HFFc6 (cell line): ENCODE measurements around the gene ZNF222. TPM values are rescaled to one million over a fixed set of nuclear protein-coding genes. Genes with fewer than 3 reads are reported as not detected.
A peak's percentile ranks its signal among the peaks of the same experiment; 100 is the strongest.

ENCODE experiments used
- DNase-seq: peaks from one replicate; pipeline ENCODE4 v3.0.0-alpha.2; 2018
- H3K27ac Mint-ChIP-seq: 2 replicates; pipeline ENCODE4 v1.8.0; 2020; ENCODE audit warnings: mild to moderate bottlenecking, mixed read lengths
- H3K27me3 Mint-ChIP-seq: 2 replicates; pipeline ENCODE4 v1.8.0; 2021; ENCODE audit warnings: mild to moderate bottlenecking, moderate library complexity, mixed read lengths; ENCODE audit not compliant: insufficient read depth
- H3K36me3 Mint-ChIP-seq: 2 replicates; pipeline ENCODE4 v1.8.0; 2021; ENCODE audit warnings: low read depth, mixed read lengths
- H3K4me1 Mint-ChIP-seq: 2 replicates; pipeline ENCODE4 v1.8.0; 2020; ENCODE audit warnings: low read depth, mixed read lengths
- H3K4me3 Mint-ChIP-seq: 2 replicates; pipeline ENCODE4 v1.8.0; 2020; ENCODE audit warnings: mild to moderate bottlenecking, moderate library complexity, mixed read lengths
- H3K9me3 Mint-ChIP-seq: 2 replicates; pipeline ENCODE4 v1.8.0; 2020; ENCODE audit warnings: mild to moderate bottlenecking, mixed read lengths
- total RNA-seq, 6 experiments: library from RNA; stranded (reverse); fragmentation: NEBNext Ultra II Directional; extraction: Animal tissue kit (Norgen Biotek cat#: 25700); gene quantifications; 2 replicates in 1 of 6; 3 replicates in 5 of 6; pipeline ENCODE4 v1.2.3, GENCODE V29; 2021
- TF ChIP-seq, protein P1 (sequence below): fragments of 200-600 bp; sonication (generic); IDR thresholded peaks from 2 replicates; pipeline ENCODE4 v1.5.0; 2021; ENCODE audit warnings: antibody characterized with exemption, mild to moderate bottlenecking

Gene ZNF222
- total RNA-seq, 6 experiments from 2014 or later, result 2.4 to 5.1 (median 3.6) TPM

DNA sequence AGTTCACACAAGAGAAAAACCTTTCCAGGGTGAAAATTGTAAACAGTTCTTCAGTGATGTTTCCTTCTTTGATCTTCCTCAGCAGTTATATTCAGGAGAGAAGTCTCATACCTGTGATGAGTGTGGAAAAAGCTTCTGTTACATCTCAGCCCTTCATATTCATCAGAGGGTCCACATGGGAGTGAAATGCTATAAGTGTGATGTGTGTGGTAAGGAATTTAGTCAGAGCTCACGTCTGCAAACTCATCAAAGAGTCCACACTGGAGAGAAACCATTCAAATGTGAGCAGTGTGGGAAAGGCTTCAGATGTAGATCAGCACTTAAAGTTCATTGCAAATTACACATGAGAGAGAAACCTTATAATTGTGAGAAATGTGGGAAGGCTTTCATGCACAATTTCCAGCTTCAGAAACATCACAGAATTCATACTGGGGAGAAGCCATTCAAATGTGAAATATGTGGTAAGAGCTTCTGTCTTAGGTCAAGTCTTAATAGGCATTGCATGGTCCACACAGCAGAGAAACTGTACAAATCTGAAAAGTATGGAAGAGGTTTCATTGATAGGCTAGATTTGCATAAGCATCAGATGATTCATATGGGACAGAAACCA lies 6.9 kb downstream of the ZNF222 start:
- H3K4me3 Mint-ChIP-seq, result no peak overlapping the region
- H3K27me3 Mint-ChIP-seq, result peaks cover 2% of the 10 kb centered on the region
- no peaks in the 10 kb centered on the region for H3K4me1 Mint-ChIP-seq
- no peak for DNase-seq
- H3K9me3 Mint-ChIP-seq, result peaks cover 68% of the 10 kb centered on the region
- peaks cover 71% of the 10 kb centered on the region for H3K36me3 Mint-ChIP-seq
- TF ChIP-seq, protein P1, sequence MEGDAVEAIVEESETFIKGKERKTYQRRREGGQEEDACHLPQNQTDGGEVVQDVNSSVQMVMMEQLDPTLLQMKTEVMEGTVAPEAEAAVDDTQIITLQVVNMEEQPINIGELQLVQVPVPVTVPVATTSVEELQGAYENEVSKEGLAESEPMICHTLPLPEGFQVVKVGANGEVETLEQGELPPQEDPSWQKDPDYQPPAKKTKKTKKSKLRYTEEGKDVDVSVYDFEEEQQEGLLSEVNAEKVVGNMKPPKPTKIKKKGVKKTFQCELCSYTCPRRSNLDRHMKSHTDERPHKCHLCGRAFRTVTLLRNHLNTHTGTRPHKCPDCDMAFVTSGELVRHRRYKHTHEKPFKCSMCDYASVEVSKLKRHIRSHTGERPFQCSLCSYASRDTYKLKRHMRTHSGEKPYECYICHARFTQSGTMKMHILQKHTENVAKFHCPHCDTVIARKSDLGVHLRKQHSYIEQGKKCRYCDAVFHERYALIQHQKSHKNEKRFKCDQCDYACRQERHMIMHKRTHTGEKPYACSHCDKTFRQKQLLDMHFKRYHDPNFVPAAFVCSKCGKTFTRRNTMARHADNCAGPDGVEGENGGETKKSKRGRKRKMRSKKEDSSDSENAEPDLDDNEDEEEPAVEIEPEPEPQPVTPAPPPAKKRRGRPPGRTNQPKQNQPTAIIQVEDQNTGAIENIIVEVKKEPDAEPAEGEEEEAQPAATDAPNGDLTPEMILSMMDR, result no peak
- no peak overlapping the region for H3K27ac Mint-ChIP-seq

DNA sequence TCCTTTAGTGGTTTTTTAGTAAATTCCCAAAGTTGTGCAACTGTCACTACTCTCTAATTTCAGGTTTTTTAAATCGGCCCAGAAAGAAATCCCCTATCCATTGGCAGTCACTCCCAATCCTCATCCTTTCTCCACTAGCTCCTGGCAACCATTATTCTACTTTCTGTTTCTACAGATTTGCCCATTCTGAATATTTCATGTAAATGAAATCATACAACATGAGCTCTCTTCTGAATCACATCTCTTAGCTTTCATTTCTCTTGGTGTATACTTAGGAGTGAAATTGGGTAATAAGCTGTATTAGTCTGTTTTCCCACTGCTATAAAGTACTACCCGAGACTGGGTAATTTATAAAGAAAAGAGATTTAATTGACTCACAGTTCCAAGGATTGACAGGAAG lies 17.0 kb downstream of the ZNF222 start:
- Mint-ChIP-seq H3K4me3 (no peak overlapping the region), H3K27me3 (no peaks in the 10 kb centered on the region; the same call in none of the 2 replicates), H3K36me3 (no peaks in the 10 kb centered on the region), H3K4me1 (no peaks in the 10 kb centered on the region), H3K9me3 (peaks cover 12% of the 10 kb centered on the region), H3K27ac (no peak overlapping the region)
- TF ChIP-seq, protein P1, result no peak
- no peak for DNase-seq

DNA sequence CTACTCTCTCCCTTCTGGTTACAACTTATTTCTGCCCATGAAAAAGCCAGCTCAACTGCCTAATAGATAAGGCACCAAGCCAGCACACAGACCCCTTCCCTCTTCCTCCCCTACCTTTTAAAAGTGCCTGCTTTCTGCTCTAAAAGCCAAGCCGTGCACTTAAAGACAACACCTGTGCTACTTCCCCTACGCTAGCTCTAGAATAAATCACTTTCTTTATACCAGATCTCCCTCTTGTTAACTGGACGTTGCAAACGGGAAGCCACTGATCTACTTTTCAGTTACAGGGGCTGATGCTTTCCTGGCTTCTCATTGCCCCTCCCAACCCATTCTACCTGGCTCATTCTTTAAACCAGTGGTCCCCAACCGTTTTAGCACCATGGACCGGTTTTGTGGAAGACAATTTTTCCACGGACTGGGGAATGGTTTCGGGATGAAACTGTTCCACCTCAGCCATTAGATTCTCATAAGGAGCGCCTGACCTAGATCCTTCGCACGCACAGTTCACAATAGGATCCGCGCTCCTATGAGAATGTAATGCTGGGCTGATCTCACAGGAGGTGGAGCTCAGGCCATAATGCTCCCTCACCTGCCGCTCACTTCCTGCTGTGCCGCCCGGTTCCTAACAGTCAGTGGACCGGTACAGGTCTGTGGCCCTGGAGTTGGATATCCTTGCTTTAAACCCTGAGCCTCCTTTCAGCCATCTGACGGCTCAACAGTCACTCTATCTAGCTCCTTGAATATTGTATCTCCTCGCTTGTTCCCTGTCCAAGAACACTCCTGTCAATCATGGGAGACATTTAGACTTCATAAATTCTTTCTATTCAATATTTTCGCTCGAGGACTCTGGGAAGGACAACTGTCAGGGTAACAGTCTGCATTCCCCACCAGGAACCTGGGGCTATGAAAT lies 25.8 kb downstream of the ZNF222 start:
- Mint-ChIP-seq H3K4me1 (peaks cover 19% of the 10 kb centered on the region), H3K36me3 (peaks cover 19% of the 10 kb centered on the region), H3K27me3 (peaks cover 5% of the 10 kb centered on the region), H3K9me3 (no peaks in the 10 kb centered on the region; the same call in 1 of the 2 replicates), H3K27ac (0 out of 2 replicates have a peak overlapping the region, but pooled peaks have one; percentile 82), H3K4me3 (peak overlapping the region; percentile 96)
- TF ChIP-seq, protein P1, result no peak
- DNase-seq, result no peak

DNA sequence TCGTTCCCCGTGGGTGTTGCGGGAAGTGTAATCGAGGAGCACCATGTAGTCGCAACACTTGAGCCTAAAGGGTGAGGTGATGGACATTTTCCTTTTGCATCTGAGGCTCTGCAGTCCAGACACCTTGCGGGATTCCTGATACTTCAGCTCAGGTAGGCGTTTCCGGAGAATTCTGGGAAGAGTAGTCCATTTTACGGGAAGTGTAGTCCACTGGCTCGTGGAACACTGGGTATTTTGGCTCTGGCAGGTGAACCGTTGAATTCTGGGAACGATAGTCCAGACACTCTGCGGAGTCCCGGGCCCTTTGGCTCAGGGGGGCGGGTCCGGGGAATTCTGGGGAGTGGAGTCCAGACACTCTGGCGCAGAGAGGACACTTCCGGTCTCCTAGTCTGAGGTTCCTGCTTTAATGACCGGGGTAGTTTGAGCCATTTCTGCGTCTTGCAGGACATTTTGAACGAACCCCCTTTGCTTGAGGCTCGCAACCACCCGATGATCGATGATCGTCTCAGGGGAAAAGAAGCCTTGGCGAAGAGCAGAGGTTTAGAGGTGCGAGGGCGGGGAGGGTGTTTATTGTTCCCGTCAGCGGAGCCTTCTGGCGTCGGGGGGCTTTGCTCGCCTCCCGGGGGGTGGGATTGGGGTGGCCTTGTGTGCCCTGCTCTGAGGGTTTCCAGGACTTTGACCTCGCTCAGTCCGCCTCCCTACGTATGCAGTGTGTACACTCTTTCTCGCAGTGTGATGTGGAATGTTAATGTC lies 26.6 kb downstream of the ZNF222 start, which contains the start of gene ZNF223:
ZNF223 (plus strand) TSS at position 387 of the 753 bp plus-strand sequence. CDS start 3,141 bp downstream, outside the sequence.
- Mint-ChIP-seq H3K4me1 (peaks cover 19% of the 10 kb centered on the region), H3K27me3 (peaks cover 5% of the 10 kb centered on the region), H3K9me3 (no peaks in the 10 kb centered on the region; the same call in 1 of the 2 replicates), H3K27ac (peak within 1 kb of the TSS; percentile 82), H3K4me3 (peak within 1 kb of the TSS; percentile 96), H3K36me3 (peaks cover 20% of the 10 kb centered on the region)
- DNase-seq, result peak; percentile 90
- TF ChIP-seq, protein P1, result no peak

DNA sequence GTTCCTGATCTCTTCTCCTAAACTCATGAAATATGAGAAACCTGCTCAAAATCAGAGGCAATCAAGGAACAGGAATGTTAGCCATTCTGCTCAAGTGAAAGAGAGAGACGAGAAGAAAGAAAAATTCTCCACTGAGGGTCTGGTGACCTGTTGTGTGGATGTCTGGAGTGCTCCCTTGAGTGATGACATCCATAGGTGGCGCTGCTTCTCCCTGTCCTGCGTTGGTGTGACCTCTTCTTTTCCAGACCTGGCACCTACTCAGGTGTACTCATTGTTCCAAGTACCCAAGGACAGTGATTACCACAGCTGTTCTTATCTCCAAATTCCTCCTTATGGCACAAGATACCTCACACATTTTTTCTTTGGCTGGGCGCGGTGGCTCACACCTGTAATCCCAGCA lies 30.7 kb downstream of the ZNF222 start:
- Mint-ChIP-seq H3K4me3 (no peak overlapping the region), H3K36me3 (peaks cover 39% of the 10 kb centered on the region), H3K4me1 (peaks cover 16% of the 10 kb centered on the region), H3K27ac (no peak overlapping the region), H3K27me3 (no peaks in the 10 kb centered on the region; the same call in 1 of the 2 replicates), H3K9me3 (no peaks in the 10 kb centered on the region; the same call in 1 of the 2 replicates)
- TF ChIP-seq, protein P1, result peak; percentile 20; the same call in 1 of the 2 replicates
- DNase-seq, result no peak
